ENCODE data around the gene RAB36.

The RAB36 gene

DNA sequence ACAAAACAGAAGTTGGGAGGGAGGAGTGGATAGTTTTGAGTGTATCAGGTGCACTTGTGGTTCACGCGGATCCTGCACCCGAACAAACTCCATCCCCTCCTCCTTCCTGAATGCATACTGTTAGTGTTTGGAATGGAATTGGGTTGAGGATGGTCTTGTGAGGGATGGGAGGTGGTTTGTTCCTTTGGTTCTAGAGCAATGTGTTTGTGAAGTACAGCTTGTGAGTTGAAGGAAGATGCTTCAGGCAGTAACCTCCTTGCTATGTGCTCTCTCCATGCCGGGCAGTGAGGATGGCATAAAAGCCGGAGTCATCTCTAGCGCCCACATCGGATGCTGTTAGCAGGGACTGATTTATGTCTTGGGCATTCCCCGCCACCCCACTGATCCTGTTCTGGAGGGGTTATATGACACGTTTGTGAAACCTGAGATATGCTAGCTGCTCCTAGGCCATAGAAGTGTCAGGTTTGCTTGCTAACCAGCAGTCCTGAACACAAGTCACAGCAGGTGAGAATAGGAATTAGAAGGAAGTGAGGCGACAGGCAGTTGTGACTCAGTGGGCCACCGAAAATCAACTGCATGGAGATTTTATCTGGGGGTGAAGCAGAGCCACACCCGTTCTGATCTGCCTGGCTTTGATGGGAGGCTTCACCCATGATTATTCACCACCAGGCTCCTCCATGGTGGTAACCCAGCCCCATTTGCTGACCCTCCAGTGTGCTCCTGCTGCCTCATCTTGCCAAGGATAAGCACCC lies 37.2 kb downstream of the RAB36 start:
- peak; percentile 80 for DNase-seq (ENCODE audit: low read depth)
- peak overlapping the region; percentile 70 for H3K4me3 ChIP-seq (ENCODE audit: low read length)
- TF ChIP-seq CTCF (IDR thresholded peaks at IDR 0.05; ENCODE audit: insufficient read depth, low read depth, low read length, missing control alignments): no peak

DNA sequence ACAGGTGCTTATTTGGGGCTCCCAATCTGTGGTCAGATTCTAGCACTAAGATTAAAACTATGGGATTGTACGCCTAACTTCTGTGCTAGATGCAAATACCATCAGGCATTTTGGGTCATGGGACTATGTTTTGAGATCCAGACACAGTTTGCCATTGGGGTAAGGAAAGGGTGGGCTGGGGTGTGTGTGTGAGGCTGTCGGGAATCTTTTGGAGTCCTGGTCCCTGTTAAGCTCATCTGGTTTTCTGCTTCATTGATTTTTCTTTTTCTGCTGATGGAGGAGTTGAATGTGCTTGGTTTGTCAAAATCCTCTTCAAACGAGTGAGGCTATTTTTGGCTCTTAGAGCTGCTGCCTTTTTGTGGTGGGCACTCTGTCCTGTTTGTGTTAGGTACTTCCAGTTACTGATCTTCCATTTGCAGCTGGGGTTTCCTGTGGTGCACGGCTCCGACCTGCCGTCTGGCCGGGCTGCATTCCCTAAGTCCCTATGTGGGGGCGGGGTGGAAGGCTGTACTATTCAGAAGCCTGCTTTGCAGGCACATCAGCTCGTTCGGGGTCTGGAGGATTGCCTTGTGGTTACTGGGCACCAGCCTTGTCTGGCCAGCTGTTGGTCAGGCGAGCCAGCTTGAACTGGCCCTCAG lies 37.9 kb downstream of the RAB36 start:
- DNase-seq (ENCODE audit: low read depth): peak; percentile 63
- peak overlapping the region; percentile 70 for H3K4me3 ChIP-seq (ENCODE audit: low read length)
- no peak for TF ChIP-seq CTCF (IDR thresholded peaks at IDR 0.05; ENCODE audit: insufficient read depth, low read depth, low read length, missing control alignments)

- H3K4me3 ChIP-seq (ENCODE audit: low read length): no peak overlapping the region
- no peak for DNase-seq (ENCODE audit: low read depth)
- TF ChIP-seq CTCF (IDR thresholded peaks at IDR 0.05; ENCODE audit: insufficient read depth, low read depth, low read length, missing control alignments): no peak
Measured at GRCh38 chr22:23184100-23184763, 39.0 kb downstream of the RAB36 start.

- no peak overlapping the region for H3K4me3 ChIP-seq (ENCODE audit: low read length)
- no peak for DNase-seq (ENCODE audit: low read depth)
- no peak for TF ChIP-seq CTCF (IDR thresholded peaks at IDR 0.05; ENCODE audit: insufficient read depth, low read depth, low read length, missing control alignments)
Measured at GRCh38 chr22:23184764-23185113, 39.5 kb downstream of the RAB36 start.

DNA sequence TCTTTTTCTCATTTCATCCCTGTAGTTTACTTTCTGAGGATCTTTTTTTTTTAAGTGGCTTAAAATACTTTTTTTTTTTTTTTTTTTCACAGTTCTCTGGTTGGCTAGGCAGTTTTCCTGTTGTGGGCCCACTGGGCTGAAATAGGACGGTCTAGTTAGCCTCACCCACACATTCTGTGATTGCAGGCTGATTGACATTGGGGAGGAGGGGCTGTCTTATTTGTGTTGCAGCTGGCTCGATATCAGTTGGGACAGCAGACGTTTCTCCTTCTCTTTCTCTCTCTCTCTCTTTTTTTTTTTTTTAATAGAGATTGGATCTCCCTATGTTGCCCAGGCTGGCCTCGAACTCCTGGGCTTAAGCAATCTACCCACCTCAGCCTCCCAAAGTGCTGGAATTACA lies 41.9 kb downstream of the RAB36 start:
- no peak overlapping the region for H3K4me3 ChIP-seq (ENCODE audit: low read length)
- no peak for TF ChIP-seq CTCF (IDR thresholded peaks at IDR 0.05; ENCODE audit: insufficient read depth, low read depth, low read length, missing control alignments)
- DNase-seq (ENCODE audit: low read depth): no peak

GRCh38 chr22:23187871-23188700 lies 42.8 kb downstream of the RAB36 start:
- TF ChIP-seq CTCF (IDR thresholded peaks at IDR 0.05; ENCODE audit: insufficient read depth, low read depth, low read length, missing control alignments): no peak
- no peak for DNase-seq (ENCODE audit: low read depth)
- H3K4me3 ChIP-seq (ENCODE audit: low read length): no peak overlapping the region
